IPS-11a (cell line): ENCODE measurements around the gene CSNK1E.

Source experiments
- H3K4me3 ChIP-seq: one replicate; pipeline ENCODE4 v1.5.1; 2013; ENCODE audit warnings: low read depth, low read length, control low read depth

The CSNK1E gene

DNA sequence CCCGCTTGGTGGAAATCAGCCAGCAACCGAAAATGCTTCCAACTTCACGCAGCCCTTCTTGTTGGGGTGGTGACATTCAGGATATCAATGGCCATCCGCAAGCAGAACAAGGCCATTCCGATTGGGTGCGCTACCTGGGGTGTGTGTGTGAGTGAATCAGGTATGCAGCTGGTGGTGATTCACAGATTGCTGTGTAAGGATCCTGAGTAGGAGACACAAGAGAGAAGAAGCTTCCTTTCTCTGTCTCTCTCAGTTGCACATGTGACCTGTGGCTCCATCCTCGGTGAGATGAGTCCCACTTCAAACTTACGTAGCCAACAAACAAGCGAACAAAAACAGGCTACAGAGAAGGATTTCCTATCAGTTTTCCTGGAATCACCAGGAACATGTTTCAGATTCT is 34.8 kb downstream of the CSNK1E start:
- H3K4me3 ChIP-seq, result no peak overlapping the region

DNA sequence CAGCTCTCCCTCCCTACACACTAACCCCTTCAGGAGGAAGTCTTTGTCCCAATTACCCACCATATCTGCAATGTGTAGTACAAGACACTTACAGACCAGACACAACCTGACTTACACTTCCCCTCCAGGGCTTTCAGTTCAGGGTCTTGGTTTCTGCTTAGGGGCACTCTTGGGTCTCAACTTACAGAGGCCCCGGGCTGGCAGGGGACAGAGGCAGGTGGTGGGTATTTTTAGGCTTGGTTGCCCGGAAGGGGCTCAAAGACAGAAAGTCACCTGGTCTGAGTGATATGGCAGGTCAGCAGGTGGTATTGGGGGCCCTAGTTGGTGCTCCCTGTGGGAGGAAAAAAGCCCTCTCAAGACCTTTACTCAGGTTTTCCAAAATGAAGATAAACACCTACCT is 41.1 kb downstream of the CSNK1E start:
- H3K4me3 ChIP-seq, result no peak overlapping the region

GRCh38 chr22:38273135-38273826 is 44.0 kb downstream of the CSNK1E start:
- H3K4me3 ChIP-seq, result peak overlapping the region; percentile 54

- peak within 1 kb of the TSS; percentile 77 for H3K4me3 ChIP-seq
These were observed 44.7 kb downstream of the CSNK1E start, which contains the start of gene TMEM184B for GRCh38 chr22:38272373-38273134. TMEM184B (minus strand) TSS chr22:38273010; CDS start chr22:38247961, 25,049 bp downstream.

DNA sequence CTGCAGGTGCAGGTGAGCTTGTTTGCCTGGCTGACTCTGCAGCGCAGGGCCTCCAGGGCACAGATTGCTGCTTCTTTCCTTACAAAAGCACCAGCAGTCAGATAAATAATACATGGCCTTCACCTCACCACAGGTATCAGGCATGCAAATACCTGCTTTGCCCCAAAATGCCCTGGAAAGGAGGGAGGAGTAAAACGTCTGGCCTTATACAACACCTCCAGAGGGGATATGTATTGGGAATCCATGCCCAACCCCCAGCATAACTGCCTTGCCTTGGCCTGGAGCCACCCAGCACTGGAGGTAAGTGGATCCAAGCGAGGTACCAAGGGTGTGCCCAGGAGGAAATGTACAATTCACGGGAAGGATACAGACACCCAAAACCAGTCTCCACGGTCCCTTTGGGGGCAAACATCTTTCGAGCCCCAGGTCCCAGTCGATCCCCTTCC is 45.3 kb downstream of the CSNK1E start:
- H3K4me3 ChIP-seq, result peak overlapping the region; percentile 77

DNA sequence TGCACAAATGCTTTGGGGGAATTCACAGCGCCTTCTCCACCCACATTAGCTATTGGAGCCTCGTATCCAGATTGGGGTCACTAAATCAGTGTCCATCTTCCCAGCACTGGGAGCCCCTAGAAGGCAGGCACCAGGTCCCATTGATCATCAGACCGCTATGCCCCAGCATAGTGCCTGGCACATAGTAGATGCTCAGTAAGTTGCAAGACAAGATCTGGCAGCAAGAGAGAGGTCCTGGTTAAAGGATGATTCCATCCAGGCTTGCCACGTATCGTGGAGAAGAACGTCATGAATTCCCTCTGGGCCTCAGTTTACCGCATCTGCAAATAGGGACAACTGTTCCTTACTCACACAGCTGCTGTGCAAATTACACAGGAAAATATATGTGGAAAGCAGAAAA is 46.1 kb downstream of the CSNK1E start:
- no peak overlapping the region for H3K4me3 ChIP-seq

GRCh38 chr22:38270091-38270992 is 46.9 kb downstream of the CSNK1E start:
- no peak overlapping the region for H3K4me3 ChIP-seq

- no peak overlapping the region for H3K4me3 ChIP-seq
These were observed 47.8 kb downstream of the CSNK1E start for GRCh38 chr22:38269466-38269865.

DNA sequence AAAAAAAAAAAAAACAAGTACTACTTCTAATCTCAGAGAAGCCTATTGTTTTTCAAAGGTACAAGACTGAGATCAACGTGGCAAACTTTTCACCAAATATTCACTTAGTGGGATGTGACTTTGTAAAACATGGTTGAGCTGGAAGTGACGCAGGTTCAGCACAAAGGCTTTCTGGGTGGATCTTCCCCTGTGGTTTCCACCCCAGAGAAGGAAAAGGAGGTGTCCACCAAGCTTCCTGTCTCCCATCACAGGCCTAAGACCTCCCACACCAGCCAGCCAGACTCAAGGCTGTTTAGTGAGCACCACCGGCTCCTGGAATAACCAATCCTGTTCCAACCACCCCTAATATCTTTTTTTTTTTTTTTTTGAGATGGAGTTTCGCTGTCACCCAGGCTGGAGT is 50.1 kb downstream of the CSNK1E start:
- H3K4me3 ChIP-seq, result no peak overlapping the region

DNA sequence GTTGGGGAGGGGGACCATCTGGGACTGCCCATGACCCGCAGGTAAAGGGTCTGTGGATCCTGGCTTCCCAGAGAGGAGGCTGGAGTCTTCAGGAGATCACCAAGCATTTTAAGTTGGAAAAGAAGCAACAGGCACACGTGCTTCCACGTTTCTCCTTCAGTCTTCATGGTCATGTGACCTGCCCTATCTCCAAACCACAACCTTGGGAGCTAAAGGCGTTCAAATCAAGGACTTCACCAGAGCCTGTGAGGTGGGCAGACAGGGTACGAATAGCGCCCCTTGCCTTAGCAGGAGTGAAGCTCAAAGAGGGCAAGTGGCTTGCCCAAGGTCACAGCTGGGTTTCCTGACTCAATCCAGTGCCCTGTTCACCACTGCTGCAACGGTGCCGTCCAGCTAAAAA is 51.1 kb downstream of the CSNK1E start:
- no peak overlapping the region for H3K4me3 ChIP-seq

DNA sequence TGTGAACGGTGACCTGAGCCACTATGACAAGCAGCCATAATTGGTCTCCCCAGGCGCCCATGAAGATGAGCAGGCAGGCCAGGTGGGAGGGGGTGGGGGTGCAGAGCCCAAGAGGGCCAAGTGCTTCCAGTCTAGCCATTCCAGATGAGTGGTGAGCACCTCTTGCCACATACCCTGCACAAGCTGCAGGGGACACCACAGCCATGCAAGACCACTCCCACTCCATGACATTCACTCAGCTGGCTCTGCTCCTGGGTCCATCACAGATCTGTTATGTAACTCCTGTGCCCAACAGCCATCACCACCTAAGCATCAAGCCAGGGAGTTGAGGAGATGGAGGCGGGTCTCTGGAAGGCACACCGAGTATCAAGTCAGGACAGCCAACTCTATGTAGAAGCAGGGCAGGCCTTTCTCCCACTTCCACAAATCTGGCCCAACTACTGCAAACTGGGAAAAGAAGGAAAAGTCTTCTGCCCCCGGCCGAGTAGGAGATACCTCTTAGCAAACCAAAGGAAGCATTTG is 52.9 kb downstream of the CSNK1E start:
- no peak overlapping the region for H3K4me3 ChIP-seq

DNA sequence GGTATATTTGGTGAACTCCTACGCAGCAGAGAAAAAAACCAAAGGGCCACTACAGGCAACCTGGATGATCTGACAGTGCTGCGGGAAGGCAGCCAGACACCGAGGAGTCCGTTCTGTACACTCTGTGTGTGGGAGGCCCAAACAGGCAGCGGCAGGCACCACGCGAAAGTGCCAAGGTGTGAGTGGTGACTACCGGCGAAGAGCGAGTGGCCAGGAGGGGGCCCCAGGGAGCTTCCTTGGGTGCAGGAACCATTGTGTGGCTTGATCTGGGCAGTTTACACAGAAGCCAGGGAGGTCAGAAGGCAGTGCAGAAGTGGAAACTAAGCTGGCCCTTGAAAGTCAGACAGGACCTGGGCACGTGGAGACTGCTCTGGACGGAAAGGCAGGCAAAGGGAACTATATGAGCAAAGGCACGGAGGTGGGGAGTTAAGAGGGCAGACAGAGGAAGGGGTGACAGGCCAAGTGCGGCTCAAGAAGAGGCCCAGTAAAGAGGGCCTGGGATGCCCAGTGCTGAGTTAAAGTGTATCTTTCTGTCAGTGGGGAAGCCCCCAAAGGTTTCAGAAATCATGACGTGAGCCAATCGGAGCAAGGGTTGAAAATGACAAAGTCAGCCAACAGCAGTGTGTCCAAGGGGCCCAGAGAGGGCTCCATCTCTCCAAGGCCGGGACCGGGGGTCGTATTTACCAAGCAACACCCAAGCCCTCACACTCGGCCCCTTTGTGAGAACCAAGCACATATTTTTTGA is 55.0 kb downstream of the CSNK1E start:
- H3K4me3 ChIP-seq, result no peak overlapping the region

DNA sequence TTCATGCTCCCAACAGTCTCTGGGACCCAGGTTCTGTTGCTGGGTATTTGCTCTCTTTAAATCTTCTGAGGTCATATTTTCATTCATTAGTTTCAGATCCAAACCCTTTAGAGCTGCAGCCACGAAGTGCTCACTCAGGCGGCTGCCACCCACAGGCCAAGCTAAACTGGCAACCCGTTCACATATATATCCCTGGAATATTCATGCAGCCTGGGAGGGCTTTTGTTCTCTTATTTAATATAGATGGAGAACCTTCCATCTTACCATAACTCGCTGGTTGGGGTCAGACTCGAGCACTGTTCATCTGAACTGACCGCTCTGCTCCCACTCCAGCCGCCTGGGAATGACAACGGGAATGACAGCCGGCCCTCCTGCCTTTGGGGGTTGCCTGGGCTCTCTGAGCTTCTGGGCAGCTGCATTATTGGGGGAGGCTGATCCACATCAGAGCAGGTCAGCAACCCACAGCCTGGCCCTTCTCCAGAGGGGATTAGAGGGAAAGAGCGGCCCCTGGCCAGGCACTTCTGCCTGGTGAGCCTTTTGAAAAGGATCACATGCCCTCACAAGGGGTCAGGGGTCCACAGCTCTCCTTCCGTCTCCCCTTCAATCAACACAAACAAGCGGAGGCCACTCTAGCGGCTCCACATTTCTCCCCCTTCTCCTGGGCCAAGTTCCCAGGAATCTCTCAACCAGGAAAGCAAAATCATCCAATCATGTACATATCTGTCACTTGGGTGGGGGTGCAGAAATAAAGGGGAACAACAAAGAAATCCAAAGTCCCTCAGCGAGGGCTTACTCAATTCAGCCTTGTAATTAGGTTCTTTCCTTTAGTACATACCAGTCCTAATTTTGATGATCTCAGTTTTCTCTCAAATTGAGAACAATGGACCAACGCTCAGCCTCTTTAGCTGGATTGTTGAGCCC is 56.2 kb downstream of the CSNK1E start:
- H3K4me3 ChIP-seq, result no peak overlapping the region

DNA sequence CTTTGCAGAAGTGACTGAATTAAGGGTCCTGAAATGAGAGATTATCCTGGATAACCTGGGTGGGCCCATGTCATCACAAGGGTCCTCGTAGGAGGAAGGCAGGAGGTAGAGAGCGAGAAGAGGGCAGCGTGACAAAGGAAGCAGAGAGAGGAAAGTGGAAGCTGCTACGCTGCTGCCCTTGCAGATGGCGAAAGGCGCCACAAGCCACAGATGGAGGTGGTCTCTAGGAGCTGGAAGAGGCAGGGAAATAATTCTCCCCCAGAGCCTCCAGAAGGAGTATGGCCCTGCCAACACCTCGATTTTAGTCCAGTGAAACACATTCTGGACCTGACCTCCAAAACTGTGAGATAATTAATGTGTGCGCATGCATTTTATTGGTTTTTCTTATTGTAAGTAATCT is 57.9 kb downstream of the CSNK1E start:
- no peak overlapping the region for H3K4me3 ChIP-seq

DNA sequence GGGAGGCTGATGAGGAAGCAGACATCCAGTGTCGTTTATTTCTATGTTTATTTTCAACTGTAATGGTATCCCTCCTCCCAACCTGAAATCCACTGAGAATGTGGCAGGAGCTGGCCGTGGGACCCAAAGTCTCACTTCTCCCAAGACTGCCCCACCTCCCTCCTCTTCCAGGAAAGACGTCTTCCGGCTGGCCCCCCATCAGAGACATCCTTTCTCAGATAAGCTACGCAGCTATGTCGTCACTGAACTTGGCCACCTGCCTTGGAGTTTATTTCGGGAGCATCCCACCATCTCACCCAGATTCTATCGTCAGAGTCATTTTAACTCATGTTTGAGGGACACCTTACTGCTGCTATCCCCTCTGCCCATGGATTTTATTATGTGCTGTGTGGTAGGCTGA is 58.3 kb downstream of the CSNK1E start:
- H3K4me3 ChIP-seq, result no peak overlapping the region

DNA sequence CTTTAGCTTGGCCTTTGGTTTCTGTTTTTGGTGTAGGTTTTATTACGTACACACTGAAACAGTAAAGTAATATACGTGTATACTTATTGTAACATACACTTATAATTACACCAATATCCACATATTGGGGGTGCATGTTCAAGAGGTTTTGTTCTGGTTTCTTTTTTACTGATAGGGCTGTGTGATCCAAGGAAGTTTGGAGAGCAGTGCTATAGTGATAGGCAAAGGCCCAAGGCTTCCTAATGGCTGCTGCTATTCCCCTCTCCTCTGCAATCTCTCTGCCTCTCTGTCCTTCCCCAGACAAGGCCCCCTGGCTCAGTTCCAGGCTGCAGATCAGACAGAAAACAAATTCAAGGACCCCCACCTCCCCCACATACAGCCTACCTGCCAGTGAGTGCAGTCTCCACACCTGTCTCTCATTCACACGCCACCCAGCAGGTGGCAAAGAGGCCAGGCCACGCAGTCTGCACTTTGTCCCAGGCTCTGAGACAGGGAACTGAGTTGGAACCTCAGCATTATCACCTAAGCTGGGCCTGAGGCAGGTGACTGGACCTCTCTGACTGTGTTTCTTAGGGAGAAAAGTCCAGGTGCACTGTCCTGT is 59.5 kb downstream of the CSNK1E start:
- no peak overlapping the region for H3K4me3 ChIP-seq

GRCh38 chr22:38257181-38257580 is 60.1 kb downstream of the CSNK1E start:
- H3K4me3 ChIP-seq, result no peak overlapping the region

DNA sequence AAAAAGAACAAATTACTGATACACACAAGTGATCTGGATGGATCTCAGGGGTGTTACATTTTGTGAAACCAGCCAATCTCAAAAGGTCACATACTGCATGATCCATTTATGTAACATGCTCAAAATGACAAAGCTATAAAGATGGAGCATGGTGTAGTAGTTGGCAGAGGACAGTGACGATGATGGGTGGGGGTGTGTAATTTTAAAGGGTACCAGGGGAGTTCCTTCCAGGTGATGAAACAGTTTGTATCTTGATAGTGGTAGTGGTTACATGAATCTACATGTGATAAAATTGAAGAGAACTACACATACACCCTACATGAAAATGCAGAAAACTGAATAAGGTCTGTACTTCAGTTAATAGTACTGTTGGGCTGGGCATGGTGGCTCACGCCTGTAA is 61.5 kb downstream of the CSNK1E start:
- no peak overlapping the region for H3K4me3 ChIP-seq

DNA sequence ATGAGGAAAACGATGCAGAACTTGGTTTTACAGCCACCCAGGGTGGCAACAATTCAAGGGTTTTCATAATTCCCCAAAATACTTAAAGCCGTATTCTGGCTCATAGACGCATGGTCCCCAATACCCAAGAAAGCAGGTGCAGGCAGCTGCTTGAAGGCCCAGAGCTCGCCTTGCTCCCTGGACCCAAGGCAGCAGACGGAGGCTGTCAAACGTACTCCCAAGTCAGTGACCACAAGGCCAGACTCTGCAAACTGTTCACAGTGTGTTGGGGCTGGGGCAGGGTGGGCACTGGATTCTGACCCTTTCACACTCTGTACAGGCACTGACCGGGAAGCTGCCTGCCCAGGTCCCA is 65.9 kb downstream of the CSNK1E start:
- no peak overlapping the region for H3K4me3 ChIP-seq
